ENCODE data around the gene ARID3C. TPM values are rescaled to one million over a fixed set of nuclear protein-coding genes. Genes with fewer than 3 reads are reported as not detected.

Gene ARID3C
- total and polyA plus RNA-seq, 2 experiments from 2014 or later, result 0.49 TPM; not detected in 1

- H3K4me1 ChIP-seq (ENCODE audit: insufficient read depth), result no peaks in the 10 kb centered on the region
- peaks cover 12% of the 10 kb centered on the region for H3K27me3 Mint-ChIP-seq (ENCODE audit: insufficient read depth, low read depth, poor library complexity)
- no peak overlapping the region for H3K4me2 ChIP-seq
- no peaks in the 10 kb centered on the region for H3K79me2 ChIP-seq (replicated peaks; ENCODE audit: insufficient read depth)
- no peak overlapping the region for H3K27ac ChIP-seq (ENCODE audit: low read depth)
- H3F3A ChIP-seq (replicated peaks; ENCODE audit: low read depth), result no peaks in the 10 kb centered on the region
- no peak overlapping the region for H3K27ac Mint-ChIP-seq
- H3K27me3 ChIP-seq (ENCODE audit: insufficient read depth), result no peaks in the 10 kb centered on the region
- DNase-seq (ENCODE audit: low spot score) (no peak), ATAC-seq (no peak)
- no peak for TF ChIP-seq ZNF331 (CRISPR knock-in tag; IDR thresholded peaks at IDR 0.05; ENCODE audit: low read depth)
- no peak for TF ChIP-seq EZH2 (IDR thresholded peaks at IDR 0.05; ENCODE audit: low read depth, unreplicated experiment)
- no peak for TF ChIP-seq STAT1 (IDR thresholded peaks at IDR 0.05; ENCODE audit: unreplicated experiment)
- no peak for TF ChIP-seq REST (IDR thresholded peaks at IDR 0.05; ENCODE audit: unreplicated experiment)
- TF ChIP-seq, protein P1, sequence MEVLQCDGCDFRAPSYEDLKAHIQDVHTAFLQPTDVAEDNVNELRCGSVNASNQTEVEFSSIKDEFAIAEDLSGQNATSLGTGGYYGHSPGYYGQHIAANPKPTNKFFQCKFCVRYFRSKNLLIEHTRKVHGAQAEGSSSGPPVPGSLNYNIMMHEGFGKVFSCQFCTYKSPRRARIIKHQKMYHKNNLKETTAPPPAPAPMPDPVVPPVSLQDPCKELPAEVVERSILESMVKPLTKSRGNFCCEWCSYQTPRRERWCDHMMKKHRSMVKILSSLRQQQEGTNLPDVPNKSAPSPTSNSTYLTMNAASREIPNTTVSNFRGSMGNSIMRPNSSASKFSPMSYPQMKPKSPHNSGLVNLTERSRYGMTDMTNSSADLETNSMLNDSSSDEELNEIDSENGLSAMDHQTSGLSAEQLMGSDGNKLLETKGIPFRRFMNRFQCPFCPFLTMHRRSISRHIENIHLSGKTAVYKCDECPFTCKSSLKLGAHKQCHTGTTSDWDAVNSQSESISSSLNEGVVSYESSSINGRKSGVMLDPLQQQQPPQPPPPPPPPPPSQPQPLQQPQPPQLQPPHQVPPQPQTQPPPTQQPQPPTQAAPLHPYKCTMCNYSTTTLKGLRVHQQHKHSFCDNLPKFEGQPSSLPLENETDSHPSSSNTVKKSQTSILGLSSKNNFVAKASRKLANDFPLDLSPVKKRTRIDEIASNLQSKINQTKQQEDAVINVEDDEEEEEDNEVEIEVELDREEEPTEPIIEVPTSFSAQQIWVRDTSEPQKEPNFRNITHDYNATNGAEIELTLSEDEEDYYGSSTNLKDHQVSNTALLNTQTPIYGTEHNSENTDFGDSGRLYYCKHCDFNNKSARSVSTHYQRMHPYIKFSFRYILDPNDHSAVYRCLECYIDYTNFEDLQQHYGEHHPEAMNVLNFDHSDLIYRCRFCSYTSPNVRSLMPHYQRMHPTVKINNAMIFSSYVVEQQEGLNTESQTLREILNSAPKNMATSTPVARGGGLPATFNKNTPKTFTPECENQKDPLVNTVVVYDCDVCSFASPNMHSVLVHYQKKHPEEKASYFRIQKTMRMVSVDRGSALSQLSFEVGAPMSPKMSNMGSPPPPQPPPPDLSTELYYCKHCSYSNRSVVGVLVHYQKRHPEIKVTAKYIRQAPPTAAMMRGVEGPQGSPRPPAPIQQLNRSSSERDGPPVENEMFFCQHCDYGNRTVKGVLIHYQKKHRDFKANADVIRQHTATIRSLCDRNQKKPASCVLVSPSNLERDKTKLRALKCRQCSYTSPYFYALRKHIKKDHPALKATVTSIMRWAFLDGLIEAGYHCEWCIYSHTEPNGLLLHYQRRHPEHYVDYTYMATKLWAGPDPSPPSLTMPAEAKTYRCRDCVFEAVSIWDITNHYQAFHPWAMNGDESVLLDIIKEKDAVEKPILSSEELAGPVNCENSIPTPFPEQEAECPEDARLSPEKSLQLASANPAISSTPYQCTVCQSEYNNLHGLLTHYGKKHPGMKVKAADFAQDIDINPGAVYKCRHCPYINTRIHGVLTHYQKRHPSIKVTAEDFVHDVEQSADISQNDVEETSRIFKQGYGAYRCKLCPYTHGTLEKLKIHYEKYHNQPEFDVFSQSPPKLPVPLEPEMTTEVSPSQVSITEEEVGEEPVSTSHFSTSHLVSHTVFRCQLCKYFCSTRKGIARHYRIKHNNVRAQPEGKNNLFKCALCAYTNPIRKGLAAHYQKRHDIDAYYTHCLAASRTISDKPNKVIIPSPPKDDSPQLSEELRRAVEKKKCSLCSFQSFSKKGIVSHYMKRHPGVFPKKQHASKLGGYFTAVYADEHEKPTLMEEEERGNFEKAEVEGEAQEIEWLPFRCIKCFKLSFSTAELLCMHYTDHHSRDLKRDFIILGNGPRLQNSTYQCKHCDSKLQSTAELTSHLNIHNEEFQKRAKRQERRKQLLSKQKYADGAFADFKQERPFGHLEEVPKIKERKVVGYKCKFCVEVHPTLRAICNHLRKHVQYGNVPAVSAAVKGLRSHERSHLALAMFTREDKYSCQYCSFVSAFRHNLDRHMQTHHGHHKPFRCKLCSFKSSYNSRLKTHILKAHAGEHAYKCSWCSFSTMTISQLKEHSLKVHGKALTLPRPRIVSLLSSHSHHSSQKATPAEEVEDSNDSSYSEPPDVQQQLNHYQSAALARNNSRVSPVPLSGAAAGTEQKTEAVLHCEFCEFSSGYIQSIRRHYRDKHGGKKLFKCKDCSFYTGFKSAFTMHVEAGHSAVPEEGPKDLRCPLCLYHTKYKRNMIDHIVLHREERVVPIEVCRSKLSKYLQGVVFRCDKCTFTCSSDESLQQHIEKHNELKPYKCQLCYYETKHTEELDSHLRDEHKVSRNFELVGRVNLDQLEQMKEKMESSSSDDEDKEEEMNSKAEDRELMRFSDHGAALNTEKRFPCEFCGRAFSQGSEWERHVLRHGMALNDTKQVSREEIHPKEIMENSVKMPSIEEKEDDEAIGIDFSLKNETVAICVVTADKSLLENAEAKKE (CRISPR knock-in tag; IDR thresholded peaks at IDR 0.05), result no peak
- no peak for TF ChIP-seq POLR2AphosphoS5 (IDR thresholded peaks at IDR 0.05; ENCODE audit: low read depth)
- no peak for TF ChIP-seq JUNB (IDR thresholded peaks at IDR 0.05; ENCODE audit: unreplicated experiment)
- TF ChIP-seq, protein P2, sequence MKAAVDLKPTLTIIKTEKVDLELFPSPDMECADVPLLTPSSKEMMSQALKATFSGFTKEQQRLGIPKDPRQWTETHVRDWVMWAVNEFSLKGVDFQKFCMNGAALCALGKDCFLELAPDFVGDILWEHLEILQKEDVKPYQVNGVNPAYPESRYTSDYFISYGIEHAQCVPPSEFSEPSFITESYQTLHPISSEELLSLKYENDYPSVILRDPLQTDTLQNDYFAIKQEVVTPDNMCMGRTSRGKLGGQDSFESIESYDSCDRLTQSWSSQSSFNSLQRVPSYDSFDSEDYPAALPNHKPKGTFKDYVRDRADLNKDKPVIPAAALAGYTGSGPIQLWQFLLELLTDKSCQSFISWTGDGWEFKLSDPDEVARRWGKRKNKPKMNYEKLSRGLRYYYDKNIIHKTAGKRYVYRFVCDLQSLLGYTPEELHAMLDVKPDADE (IDR thresholded peaks at IDR 0.05), result no peak
- TF ChIP-seq, protein P3, sequence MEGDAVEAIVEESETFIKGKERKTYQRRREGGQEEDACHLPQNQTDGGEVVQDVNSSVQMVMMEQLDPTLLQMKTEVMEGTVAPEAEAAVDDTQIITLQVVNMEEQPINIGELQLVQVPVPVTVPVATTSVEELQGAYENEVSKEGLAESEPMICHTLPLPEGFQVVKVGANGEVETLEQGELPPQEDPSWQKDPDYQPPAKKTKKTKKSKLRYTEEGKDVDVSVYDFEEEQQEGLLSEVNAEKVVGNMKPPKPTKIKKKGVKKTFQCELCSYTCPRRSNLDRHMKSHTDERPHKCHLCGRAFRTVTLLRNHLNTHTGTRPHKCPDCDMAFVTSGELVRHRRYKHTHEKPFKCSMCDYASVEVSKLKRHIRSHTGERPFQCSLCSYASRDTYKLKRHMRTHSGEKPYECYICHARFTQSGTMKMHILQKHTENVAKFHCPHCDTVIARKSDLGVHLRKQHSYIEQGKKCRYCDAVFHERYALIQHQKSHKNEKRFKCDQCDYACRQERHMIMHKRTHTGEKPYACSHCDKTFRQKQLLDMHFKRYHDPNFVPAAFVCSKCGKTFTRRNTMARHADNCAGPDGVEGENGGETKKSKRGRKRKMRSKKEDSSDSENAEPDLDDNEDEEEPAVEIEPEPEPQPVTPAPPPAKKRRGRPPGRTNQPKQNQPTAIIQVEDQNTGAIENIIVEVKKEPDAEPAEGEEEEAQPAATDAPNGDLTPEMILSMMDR (conservative IDR thresholded peaks at IDR 0.05; ENCODE audit: low read depth in 2 of 2), result no peak
- TF ChIP-seq EZH2phosphoT487 (IDR thresholded peaks at IDR 0.05; ENCODE audit: unreplicated experiment), result no peak
- TF ChIP-seq ZNF114 (CRISPR knock-in tag; IDR thresholded peaks at IDR 0.05), result no peak
- no peak for TF ChIP-seq NANOG (IDR thresholded peaks at IDR 0.05; ENCODE audit: borderline replicate concordance)
- no peak for TF ChIP-seq CREB1 (CRISPR knock-in tag; IDR thresholded peaks at IDR 0.05; ENCODE audit: low read depth)
- no peaks in the 10 kb centered on the region for H3K9me2 ChIP-seq (ENCODE audit: insufficient read depth)
- no peaks in the 10 kb centered on the region for H4K20me1 ChIP-seq (replicated peaks; ENCODE audit: insufficient read depth)
- H3K4me3 ChIP-seq, result no peak overlapping the region
- H3K4me3 Mint-ChIP-seq, result no peak overlapping the region
- H3K36me3 ChIP-seq (ENCODE audit: insufficient read depth), result no peaks in the 10 kb centered on the region
- H3K4me1 Mint-ChIP-seq, result peaks cover 3% of the 10 kb centered on the region; the same call in 2 of the 3 replicates
- H3K9me3 Mint-ChIP-seq, result no peaks in the 10 kb centered on the region
- H3K36me3 Mint-ChIP-seq (ENCODE audit: low read depth), result no peaks in the 10 kb centered on the region; the same call in 1 of the 3 replicates
- H2AFZ ChIP-seq, result no peak overlapping the region
Measured at GRCh38 chr9:34675869-34676268, 47.0 kb upstream of the ARID3C start.

Data from GM23338 (cell line).